Activated CD8-positive, alpha-beta memory T cell treated with anti-CD3 and anti-CD28 coated beads, Interleukin-2, amount 10 ng/mL, durations not matched to agents 7 days and 5 days (primary cell): Measurements from ENCODE around the gene BEGAIN. TPM values are rescaled to one million over a fixed set of nuclear protein-coding genes. Genes with fewer than 3 reads are reported as not detected.
"Not testable (repeated sequence)": the region's sequence is repeated elsewhere in the genome, so short reads cannot be mapped to it uniquely, and the experiment has no call there.

ENCODE experiments used
- ATAC-seq: fragments of 150-1000 bp; cut with Tn5 transposase; one replicate; pipeline ENCODE4 v1.10.0; 2021; ENCODE audit warnings: moderate library complexity
- CTCF ChIA-PET: fragments of 350-600 bp; sonication (Branson Sonifier 250); formaldehyde crosslinking; loops from one replicate; lab custom pipeline; 2021; ENCODE audit warnings: antibody characterized with exemption; lab: Charles Lee
- DNase-seq: peaks from one replicate; pipeline ENCODE4 v3.0.0-alpha.2; 2020
- H3K27ac Mint-ChIP-seq: one replicate; pipeline ENCODE4 v1.8.0; 2021; ENCODE audit warnings: mild to moderate bottlenecking, mixed read lengths
- H3K27me3 Mint-ChIP-seq: one replicate; pipeline ENCODE4 v1.8.0; 2021; ENCODE audit warnings: mixed read lengths
- H3K36me3 Mint-ChIP-seq: one replicate; pipeline ENCODE4 v1.8.0; 2021; ENCODE audit warnings: mild to moderate bottlenecking, mixed read lengths
- H3K4me1 Mint-ChIP-seq: one replicate; pipeline ENCODE4 v1.8.0; 2021; ENCODE audit warnings: mixed read lengths
- H3K4me3 Mint-ChIP-seq: one replicate; pipeline ENCODE4 v1.8.0; 2021; ENCODE audit warnings: mild to moderate bottlenecking, moderate library complexity, mixed read lengths
- H3K9me3 Mint-ChIP-seq: one replicate; pipeline ENCODE4 v1.8.0; 2022; ENCODE audit warnings: low read depth, mixed read lengths
- total RNA-seq, 2 experiments: library from RNA; stranded (reverse); gene quantifications; one replicate each; pipeline ENCODE4 v1.2.3, GENCODE V29; 2021

Gene BEGAIN
- total RNA-seq, 2 experiments from 2014 or later = 1.4 to 1.8 TPM

GRCh38 chr14:100524233-100524932 is 62.8 kb downstream of the BEGAIN start:
- no peaks in the 10 kb centered on the region for H3K9me3 Mint-ChIP-seq
- H3K4me3 Mint-ChIP-seq = no peak overlapping the region
- no peaks in the 10 kb centered on the region for H3K4me1 Mint-ChIP-seq
- CTCF ChIA-PET = interaction anchor here (1.1 to 1.3 kb wide), 3 partner anchors 122 to 147 kb away, joined by 3 to 8 read pairs (median 6); no protein-coding TSS in a partner anchor
- H3K27me3 Mint-ChIP-seq = no peaks in the 10 kb centered on the region
- H3K27ac Mint-ChIP-seq = no peak overlapping the region
- no peaks in the 10 kb centered on the region for H3K36me3 Mint-ChIP-seq
- DNase-seq (no peak), ATAC-seq (no peak)

- H3K27me3 Mint-ChIP-seq = no peaks in the 10 kb centered on the region
- H3K4me3 Mint-ChIP-seq = no peak overlapping the region
- H3K9me3 Mint-ChIP-seq = no peaks in the 10 kb centered on the region
- H3K36me3 Mint-ChIP-seq = no peaks in the 10 kb centered on the region
- no peaks in the 10 kb centered on the region for H3K4me1 Mint-ChIP-seq
- ATAC-seq = no peak
- no peak overlapping the region for H3K27ac Mint-ChIP-seq
- no peak for DNase-seq
- CTCF ChIA-PET = no interaction called here
Measured at GRCh38 chr14:100523843-100524169, 63.4 kb downstream of the BEGAIN start.

- Mint-ChIP-seq H3K4me3 (no peak overlapping the region), H3K9me3 (no peaks in the 10 kb centered on the region), H3K27me3 (no peaks in the 10 kb centered on the region), H3K4me1 (no peaks in the 10 kb centered on the region), H3K27ac (no peak overlapping the region), H3K36me3 (no peaks in the 10 kb centered on the region)
- ATAC-seq (no peak), DNase-seq (no peak)
- CTCF ChIA-PET = no interaction called here
Measured at GRCh38 chr14:100523131-100523842, 63.9 kb downstream of the BEGAIN start.

GRCh38 chr14:100522616-100523099 is 64.6 kb downstream of the BEGAIN start:
- H3K36me3 Mint-ChIP-seq = no peaks in the 10 kb centered on the region
- no peak overlapping the region for H3K27ac Mint-ChIP-seq
- H3K4me1 Mint-ChIP-seq = no peaks in the 10 kb centered on the region
- no peak for ATAC-seq
- no peaks in the 10 kb centered on the region for H3K9me3 Mint-ChIP-seq
- DNase-seq = peak; percentile 36
- H3K4me3 Mint-ChIP-seq = no peak overlapping the region
- no peaks in the 10 kb centered on the region for H3K27me3 Mint-ChIP-seq
- CTCF ChIA-PET = no interaction called here

GRCh38 chr14:100506053-100506452 is 81.2 kb downstream of the BEGAIN start:
- H3K4me1 Mint-ChIP-seq, CTCF ChIA-PET, H3K36me3 Mint-ChIP-seq, H3K9me3 Mint-ChIP-seq, H3K4me3 Mint-ChIP-seq, H3K27me3 Mint-ChIP-seq, DNase-seq, ATAC-seq, H3K27ac Mint-ChIP-seq: not testable (repeated sequence)

GRCh38 chr14:100504372-100505078 is 82.7 kb downstream of the BEGAIN start:
- H3K4me1 Mint-ChIP-seq = peaks cover 4% of the 10 kb centered on the region
- ATAC-seq (no peak), DNase-seq (no peak)
- peaks cover 2% of the 10 kb centered on the region for H3K9me3 Mint-ChIP-seq
- no peaks in the 10 kb centered on the region for H3K27me3 Mint-ChIP-seq
- H3K27ac Mint-ChIP-seq = no peak overlapping the region
- CTCF ChIA-PET = no interaction called here
- no peak overlapping the region for H3K4me3 Mint-ChIP-seq
- H3K36me3 Mint-ChIP-seq = peaks cover 4% of the 10 kb centered on the region

GRCh38 chr14:100503251-100503650 is 84.0 kb downstream of the BEGAIN start:
- CTCF ChIA-PET = no interaction called here
- Mint-ChIP-seq H3K4me1 (peaks cover 7% of the 10 kb centered on the region), H3K27me3 (no peaks in the 10 kb centered on the region)

GRCh38 chr14:100502622-100503220 is 84.5 kb downstream of the BEGAIN start:
- ATAC-seq (no peak), DNase-seq (no peak)
- H3K27ac Mint-ChIP-seq = no peak overlapping the region
- H3K4me1 Mint-ChIP-seq = peaks cover 7% of the 10 kb centered on the region
- peaks cover 4% of the 10 kb centered on the region for H3K36me3 Mint-ChIP-seq
- H3K4me3 Mint-ChIP-seq = no peak overlapping the region
- peaks cover 2% of the 10 kb centered on the region for H3K9me3 Mint-ChIP-seq
- H3K27me3 Mint-ChIP-seq = no peaks in the 10 kb centered on the region
- CTCF ChIA-PET = no interaction called here

More at GRCh38 chr14:100503251-100503650, 84.0 kb downstream of the BEGAIN start:
- peaks cover 4% of the 10 kb centered on the region for H3K36me3 Mint-ChIP-seq
- H3K27ac Mint-ChIP-seq = no peak overlapping the region
- peaks cover 2% of the 10 kb centered on the region for H3K9me3 Mint-ChIP-seq
- ATAC-seq (no peak), DNase-seq (no peak)
- no peak overlapping the region for H3K4me3 Mint-ChIP-seq

- H3K27me3 Mint-ChIP-seq = no peaks in the 10 kb centered on the region
- CTCF ChIA-PET = no interaction called here
- H3K27ac Mint-ChIP-seq = no peak overlapping the region
- no peak overlapping the region for H3K4me3 Mint-ChIP-seq
- peaks cover 2% of the 10 kb centered on the region for H3K9me3 Mint-ChIP-seq
- no peak for DNase-seq
- ATAC-seq = no peak
- H3K4me1 Mint-ChIP-seq = peaks cover 7% of the 10 kb centered on the region
- H3K36me3 Mint-ChIP-seq = peaks cover 4% of the 10 kb centered on the region
Measured at GRCh38 chr14:100500128-100500527, 87.1 kb downstream of the BEGAIN start.

GRCh38 chr14:100498068-100498467 is 89.1 kb downstream of the BEGAIN start:
- CTCF ChIA-PET = no interaction called here
- Mint-ChIP-seq H3K27ac (no peak overlapping the region), H3K27me3 (no peaks in the 10 kb centered on the region), H3K36me3 (peaks cover 4% of the 10 kb centered on the region), H3K4me3 (no peak overlapping the region), H3K4me1 (peaks cover 20% of the 10 kb centered on the region), H3K9me3 (no peaks in the 10 kb centered on the region)
- DNase-seq (no peak), ATAC-seq (no peak)

- CTCF ChIA-PET = interaction anchor here (1.8 kb wide), 1 partner anchor 149 kb away, joined by 5 read pairs; no protein-coding TSS in a partner anchor
- DNase-seq (no peak), ATAC-seq (no peak)
- no peaks in the 10 kb centered on the region for H3K27me3 Mint-ChIP-seq
- H3K36me3 Mint-ChIP-seq = peaks cover 4% of the 10 kb centered on the region
- no peak overlapping the region for H3K4me3 Mint-ChIP-seq
- peaks cover 20% of the 10 kb centered on the region for H3K4me1 Mint-ChIP-seq
- H3K27ac Mint-ChIP-seq = no peak overlapping the region
- no peaks in the 10 kb centered on the region for H3K9me3 Mint-ChIP-seq
Measured at GRCh38 chr14:100495917-100496316, 91.3 kb downstream of the BEGAIN start.

- no peak overlapping the region for H3K4me3 Mint-ChIP-seq
- CTCF ChIA-PET = interaction anchor here (1.8 kb wide), 1 partner anchor 151 kb away, joined by 5 read pairs; no protein-coding TSS in a partner anchor
- DNase-seq (no peak), ATAC-seq (no peak)
- H3K27me3 Mint-ChIP-seq = no peaks in the 10 kb centered on the region
- peaks cover 17% of the 10 kb centered on the region for H3K4me1 Mint-ChIP-seq
- no peak overlapping the region for H3K27ac Mint-ChIP-seq
- peaks cover 4% of the 10 kb centered on the region for H3K36me3 Mint-ChIP-seq
- H3K9me3 Mint-ChIP-seq = no peaks in the 10 kb centered on the region
Measured at GRCh38 chr14:100494645-100495044, 92.6 kb downstream of the BEGAIN start.

- DNase-seq = no peak
- no peaks in the 10 kb centered on the region for H3K27me3 Mint-ChIP-seq
- H3K4me1 Mint-ChIP-seq = peaks cover 50% of the 10 kb centered on the region
- H3K36me3 Mint-ChIP-seq = peaks cover under 1% of the 10 kb centered on the region
- CTCF ChIA-PET = interaction anchor here (1.1 kb wide), 1 partner anchor 155 kb away, joined by 5 read pairs; no protein-coding TSS in a partner anchor
- no peaks in the 10 kb centered on the region for H3K9me3 Mint-ChIP-seq
- no peak for ATAC-seq
- H3K27ac Mint-ChIP-seq = peak overlapping the region; percentile 47
- H3K4me3 Mint-ChIP-seq = no peak overlapping the region
Measured at GRCh38 chr14:100490252-100490651, 97.0 kb downstream of the BEGAIN start.
